ENCODE results near the gene FILIP1.

GRCh38 chr6:75329703-75330102, 163.9 kb downstream of the FILIP1 start:
- TF ChIP-seq FOXS1 (CRISPR knock-in tag; IDR thresholded peaks at IDR 0.05) (no peak), POLR2A (IDR thresholded peaks at IDR 0.05; ENCODE audit: low read length) (no peak), PHF8 (IDR thresholded peaks at IDR 0.05; ENCODE audit: borderline replicate concordance, low read depth) (no peak), RCOR1 (IDR thresholded peaks at IDR 0.05; ENCODE audit: low read depth, low read length) (no peak), EP300 (IDR thresholded peaks at IDR 0.05) (no peak)
- TF ChIP-seq, protein P1, sequence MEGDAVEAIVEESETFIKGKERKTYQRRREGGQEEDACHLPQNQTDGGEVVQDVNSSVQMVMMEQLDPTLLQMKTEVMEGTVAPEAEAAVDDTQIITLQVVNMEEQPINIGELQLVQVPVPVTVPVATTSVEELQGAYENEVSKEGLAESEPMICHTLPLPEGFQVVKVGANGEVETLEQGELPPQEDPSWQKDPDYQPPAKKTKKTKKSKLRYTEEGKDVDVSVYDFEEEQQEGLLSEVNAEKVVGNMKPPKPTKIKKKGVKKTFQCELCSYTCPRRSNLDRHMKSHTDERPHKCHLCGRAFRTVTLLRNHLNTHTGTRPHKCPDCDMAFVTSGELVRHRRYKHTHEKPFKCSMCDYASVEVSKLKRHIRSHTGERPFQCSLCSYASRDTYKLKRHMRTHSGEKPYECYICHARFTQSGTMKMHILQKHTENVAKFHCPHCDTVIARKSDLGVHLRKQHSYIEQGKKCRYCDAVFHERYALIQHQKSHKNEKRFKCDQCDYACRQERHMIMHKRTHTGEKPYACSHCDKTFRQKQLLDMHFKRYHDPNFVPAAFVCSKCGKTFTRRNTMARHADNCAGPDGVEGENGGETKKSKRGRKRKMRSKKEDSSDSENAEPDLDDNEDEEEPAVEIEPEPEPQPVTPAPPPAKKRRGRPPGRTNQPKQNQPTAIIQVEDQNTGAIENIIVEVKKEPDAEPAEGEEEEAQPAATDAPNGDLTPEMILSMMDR (IDR thresholded peaks at IDR 0.05), result no peak

Data from A549 (cell line).